ENCODE measurements around the gene NDOR1. TPM values are rescaled to one million over a fixed set of nuclear protein-coding genes. Genes with fewer than 3 reads are reported as not detected.

NDOR1 gene
- total RNA-seq, 1 donor from 2014 or later: 22.4 TPM

DNA sequence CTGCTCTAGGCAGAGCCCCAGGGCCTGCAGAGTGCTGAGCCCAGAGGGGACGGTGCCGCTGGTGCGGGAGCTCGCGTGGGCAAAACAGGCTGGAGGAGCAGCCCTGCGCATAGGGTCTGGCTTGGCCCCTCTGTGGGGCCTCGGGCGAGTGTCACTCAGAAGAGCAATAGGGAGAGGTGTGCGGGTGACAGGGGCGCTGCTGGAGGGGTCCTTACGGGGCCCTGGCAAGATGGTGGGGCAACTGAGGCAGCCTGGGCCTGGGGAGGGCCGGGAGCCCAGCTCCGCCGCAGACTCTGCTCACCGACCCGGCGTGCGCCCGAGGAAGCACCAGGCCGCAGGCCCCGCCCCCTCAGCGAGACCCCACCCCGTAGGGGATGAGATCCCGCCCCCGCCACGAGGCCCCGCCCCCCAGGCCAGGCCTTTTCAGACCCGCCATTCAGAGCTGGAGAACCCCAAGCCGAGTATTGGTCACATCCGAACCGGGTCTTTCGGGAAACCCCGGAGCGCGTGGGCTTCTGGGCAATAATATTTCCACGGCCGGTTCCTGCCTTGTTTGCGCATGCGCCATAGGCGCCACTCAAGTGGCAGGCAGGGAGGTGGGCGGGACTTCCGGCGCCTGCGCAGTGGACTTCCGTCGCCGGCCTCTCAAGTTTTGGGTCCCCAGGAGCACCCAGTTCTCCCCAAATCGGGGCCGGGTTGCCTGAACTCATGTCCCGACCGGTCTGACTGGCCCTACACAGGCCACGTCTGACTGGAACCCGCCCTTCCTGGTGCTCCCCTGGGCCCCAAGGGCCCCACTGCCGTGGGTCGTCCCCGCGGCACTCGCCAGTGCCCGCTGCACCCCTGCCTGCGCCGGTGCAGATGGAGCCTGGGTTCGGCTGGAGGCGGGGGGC is 17.8 kb downstream of the NDOR1 start:
- Mint-ChIP-seq H3K9me3 (no peaks in the 10 kb centered on the region), H3K27ac (peak overlapping the region; percentile 86), H3K27me3 (ENCODE audit: low read depth) (peaks cover 4% of the 10 kb centered on the region), H3K4me3 (peak overlapping the region; percentile 82), H3K36me3 (no peaks in the 10 kb centered on the region), H3K4me1 (peaks cover 9% of the 10 kb centered on the region)
- peak; percentile 91 to 93 for DNase-seq (ENCODE audit: low spot score in 2 of 2, unreplicated experiment in 2 of 2)
- TF ChIP-seq, protein P1, sequence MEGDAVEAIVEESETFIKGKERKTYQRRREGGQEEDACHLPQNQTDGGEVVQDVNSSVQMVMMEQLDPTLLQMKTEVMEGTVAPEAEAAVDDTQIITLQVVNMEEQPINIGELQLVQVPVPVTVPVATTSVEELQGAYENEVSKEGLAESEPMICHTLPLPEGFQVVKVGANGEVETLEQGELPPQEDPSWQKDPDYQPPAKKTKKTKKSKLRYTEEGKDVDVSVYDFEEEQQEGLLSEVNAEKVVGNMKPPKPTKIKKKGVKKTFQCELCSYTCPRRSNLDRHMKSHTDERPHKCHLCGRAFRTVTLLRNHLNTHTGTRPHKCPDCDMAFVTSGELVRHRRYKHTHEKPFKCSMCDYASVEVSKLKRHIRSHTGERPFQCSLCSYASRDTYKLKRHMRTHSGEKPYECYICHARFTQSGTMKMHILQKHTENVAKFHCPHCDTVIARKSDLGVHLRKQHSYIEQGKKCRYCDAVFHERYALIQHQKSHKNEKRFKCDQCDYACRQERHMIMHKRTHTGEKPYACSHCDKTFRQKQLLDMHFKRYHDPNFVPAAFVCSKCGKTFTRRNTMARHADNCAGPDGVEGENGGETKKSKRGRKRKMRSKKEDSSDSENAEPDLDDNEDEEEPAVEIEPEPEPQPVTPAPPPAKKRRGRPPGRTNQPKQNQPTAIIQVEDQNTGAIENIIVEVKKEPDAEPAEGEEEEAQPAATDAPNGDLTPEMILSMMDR (IDR thresholded peaks at IDR 0.05; ENCODE audit: unreplicated experiment): no peak

DNA sequence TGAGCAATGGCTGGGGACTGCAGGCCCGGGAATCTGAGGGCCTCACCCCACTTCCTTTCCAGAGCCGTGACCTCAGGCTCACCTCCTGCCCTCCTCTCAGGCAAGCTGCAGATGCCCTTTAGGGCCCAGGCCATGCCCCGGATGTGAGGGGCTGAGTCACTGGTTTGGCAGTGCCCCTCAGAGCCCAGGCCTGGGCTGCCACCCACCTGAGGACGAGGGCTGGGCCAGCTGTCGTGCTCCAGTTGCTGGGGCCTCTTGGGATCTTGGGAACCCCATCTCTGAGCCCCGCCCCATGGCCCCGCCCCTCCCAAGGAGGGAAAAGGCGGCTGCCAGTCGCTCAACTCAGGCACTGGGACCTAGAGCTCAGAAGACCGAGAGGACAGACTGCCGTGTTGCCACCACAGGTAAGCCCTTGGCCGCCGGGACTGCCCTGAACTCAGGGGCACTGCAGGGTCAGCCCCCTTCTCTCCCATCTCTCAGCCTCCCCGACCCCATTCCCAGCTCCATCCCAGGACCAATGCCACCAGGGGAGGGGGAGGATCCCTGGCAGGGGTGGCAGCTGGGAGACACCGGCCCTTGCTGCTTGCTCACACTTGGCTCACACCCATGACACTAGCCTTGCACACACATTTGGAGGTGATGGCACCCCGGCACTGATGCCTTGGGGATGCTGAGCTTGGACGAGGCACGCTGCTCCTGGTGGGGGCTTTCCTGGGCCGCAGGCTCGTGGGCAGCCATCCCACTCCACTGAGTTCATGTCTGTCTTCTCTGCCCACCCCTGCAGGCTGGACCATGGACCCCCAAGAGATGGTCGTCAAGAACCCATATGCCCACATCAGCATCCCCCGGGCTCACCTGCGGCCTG is 19.6 kb downstream of the NDOR1 start, which contains the start of gene CYSRT1:
Gene CYSRT1, plus strand, starts transcription at position 345 of the 865 bp plus-strand sequence. Its CDS starts 448 bp downstream, at position 793.
- H3K4me3 Mint-ChIP-seq: peak within 1 kb of the TSS; percentile 82
- H3K9me3 Mint-ChIP-seq: no peaks in the 10 kb centered on the region
- no peaks in the 10 kb centered on the region for H3K36me3 Mint-ChIP-seq
- peaks cover 9% of the 10 kb centered on the region for H3K4me1 Mint-ChIP-seq
- H3K27ac Mint-ChIP-seq: peak within 1 kb of the TSS; percentile 66
- no peak for DNase-seq (ENCODE audit: low spot score in 2 of 2, unreplicated experiment in 2 of 2)
- TF ChIP-seq, protein P1 (IDR thresholded peaks at IDR 0.05; ENCODE audit: unreplicated experiment): no peak
- H3K27me3 Mint-ChIP-seq (ENCODE audit: low read depth): peaks cover 4% of the 10 kb centered on the region

DNA sequence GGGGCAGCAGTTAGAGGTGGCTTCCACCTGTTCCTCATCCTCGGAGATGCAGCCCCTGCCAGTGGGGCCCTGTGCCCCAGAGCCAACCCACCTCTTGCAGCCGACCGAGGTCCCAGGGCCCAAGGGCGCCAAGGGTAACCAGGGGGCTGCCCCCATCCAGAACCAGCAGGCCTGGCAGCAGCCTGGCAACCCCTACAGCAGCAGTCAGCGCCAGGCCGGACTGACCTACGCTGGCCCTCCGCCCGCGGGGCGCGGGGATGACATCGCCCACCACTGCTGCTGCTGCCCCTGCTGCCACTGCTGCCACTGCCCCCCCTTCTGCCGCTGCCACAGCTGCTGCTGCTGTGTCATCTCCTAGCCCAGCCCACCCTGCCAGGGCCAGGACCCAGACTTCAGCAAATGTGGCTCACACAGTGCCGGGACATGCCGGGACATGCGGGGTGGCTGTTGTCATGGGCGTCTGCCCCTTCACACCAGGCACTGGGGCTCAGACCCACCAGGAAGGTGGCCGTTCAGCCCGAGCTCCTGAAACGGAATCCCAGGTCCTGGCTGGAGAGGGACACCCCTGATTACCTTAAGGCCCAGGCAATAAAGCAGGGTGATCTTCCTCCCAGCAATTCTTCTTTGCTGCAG is 20.3 kb downstream of the NDOR1 start:
- Mint-ChIP-seq H3K36me3 (no peaks in the 10 kb centered on the region), H3K27ac (no peak overlapping the region), H3K4me3 (peak overlapping the region; percentile 22), H3K4me1 (peaks cover 9% of the 10 kb centered on the region), H3K27me3 (ENCODE audit: low read depth) (peaks cover 4% of the 10 kb centered on the region), H3K9me3 (no peaks in the 10 kb centered on the region)
- TF ChIP-seq, protein P1 (IDR thresholded peaks at IDR 0.05; ENCODE audit: unreplicated experiment): no peak
- DNase-seq (ENCODE audit: low spot score in 2 of 2, unreplicated experiment in 2 of 2): no peak

DNA sequence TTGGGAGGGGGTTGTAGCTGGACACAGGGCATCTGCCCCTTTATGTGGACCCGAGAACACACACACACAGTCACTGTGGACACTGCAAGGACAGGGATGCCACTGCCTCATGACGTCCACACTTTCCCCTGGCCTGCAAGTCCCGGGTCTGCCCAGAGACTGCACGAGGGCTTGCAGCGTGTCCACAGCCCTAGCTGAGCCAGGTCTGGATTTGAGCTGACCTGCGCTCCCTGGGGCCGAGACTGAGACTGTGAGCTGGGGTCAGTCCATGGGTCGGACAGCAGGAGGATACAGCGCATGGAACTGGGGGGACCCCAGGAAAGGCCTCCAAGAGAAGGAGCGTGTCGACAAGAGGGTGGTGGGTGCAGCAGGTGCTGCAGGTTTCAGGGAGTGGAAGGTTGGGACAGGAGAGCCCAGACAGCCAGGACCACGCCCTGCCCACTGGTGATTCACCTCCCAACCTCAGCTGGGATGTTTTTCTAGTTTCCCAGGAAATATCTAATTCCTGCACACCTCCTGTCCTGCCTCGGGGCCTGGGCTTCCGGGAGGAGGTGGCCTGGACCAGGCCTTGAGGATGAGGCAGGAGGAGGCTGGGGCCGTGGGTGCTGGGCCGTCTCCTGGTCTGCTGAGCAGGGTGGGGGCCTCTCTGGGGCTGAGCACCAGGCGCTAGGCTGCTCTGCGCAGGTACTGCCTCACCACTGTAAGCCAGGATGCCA is 21.0 kb downstream of the NDOR1 start:
- Mint-ChIP-seq H3K27me3 (ENCODE audit: low read depth) (peaks cover 4% of the 10 kb centered on the region), H3K36me3 (no peaks in the 10 kb centered on the region), H3K4me3 (peak overlapping the region; percentile 8)

More for the DNA sequence above, 21.0 kb downstream of the NDOR1 start:
- Mint-ChIP-seq H3K4me1 (peaks cover 9% of the 10 kb centered on the region), H3K27ac (no peak overlapping the region), H3K9me3 (no peaks in the 10 kb centered on the region)
- no peak for DNase-seq (ENCODE audit: low spot score in 2 of 2, unreplicated experiment in 2 of 2)
- TF ChIP-seq, protein P1 (IDR thresholded peaks at IDR 0.05; ENCODE audit: unreplicated experiment): no peak
